GM10847 (cell line): ENCODE measurements around the gene RBP5.

Experiments used
- POLR2A ChIP-seq: IDR thresholded peaks from 2 replicates; pipeline ENCODE4 v1.6.1; 2011; ENCODE audit not compliant: insufficient read length; ENCODE audit errors: extremely low read depth

RBP5 gene

GRCh38 chr12:7089196-7089871 is 39.4 kb downstream of the RBP5 start:
- no peak for TF ChIP-seq POLR2A

GRCh38 chr12:7083125-7083524 is 45.6 kb downstream of the RBP5 start:
- TF ChIP-seq POLR2A: no peak

DNA sequence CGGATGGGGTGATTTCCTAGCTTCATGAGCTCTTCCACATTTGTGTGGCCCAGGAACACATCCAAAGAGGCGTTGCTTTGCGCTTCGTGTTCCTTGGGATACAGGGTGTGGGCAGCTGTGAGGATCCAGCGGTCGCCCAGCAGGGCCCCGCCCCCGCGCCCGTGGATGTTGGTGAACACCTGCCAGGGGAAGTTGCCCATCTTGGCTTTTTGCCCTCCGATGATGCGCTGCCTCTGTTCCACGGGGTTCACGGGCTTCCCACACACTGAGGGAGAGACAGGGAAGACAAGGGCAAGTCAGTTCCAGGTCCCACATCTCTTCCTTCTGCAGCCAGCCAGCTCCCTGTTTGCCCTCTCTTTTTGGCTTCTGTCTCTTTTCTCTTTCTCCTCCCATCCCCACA is 47.7 kb downstream of the RBP5 start:
- no peak for TF ChIP-seq POLR2A

DNA sequence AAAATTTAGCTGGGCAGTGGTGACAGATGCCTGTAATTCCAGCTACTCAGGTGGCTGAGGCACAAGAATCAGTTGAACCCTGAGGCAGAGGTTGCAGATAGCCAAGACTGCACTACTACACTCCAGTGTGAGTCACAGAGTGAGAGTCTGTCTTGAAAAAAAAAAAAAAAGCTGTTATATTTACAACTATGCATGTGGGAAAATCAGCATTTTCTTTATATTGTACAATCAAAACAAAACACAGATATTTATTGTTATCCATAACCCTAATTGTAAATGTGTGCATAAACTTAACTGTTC is 48.9 kb downstream of the RBP5 start:
- no peak for TF ChIP-seq POLR2A

DNA sequence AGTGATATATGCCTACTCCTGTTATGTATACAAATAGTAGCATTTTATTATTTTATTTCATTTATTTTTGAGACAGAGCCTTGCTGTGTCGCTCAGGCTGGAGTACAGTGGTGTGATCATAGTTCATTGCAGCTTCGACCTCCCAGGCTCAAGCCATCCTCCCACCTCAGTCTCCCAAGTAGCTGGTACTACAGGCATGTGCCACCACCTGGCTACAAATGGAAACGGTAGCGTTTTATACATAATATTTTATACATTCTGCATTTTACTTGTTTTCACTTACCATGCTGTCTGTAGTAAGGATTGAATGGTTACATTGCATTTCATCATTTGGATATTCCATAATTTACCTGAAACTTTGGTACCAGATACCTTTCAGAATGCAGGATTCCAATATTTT is 50.5 kb downstream of the RBP5 start:
- no peak for TF ChIP-seq POLR2A

DNA sequence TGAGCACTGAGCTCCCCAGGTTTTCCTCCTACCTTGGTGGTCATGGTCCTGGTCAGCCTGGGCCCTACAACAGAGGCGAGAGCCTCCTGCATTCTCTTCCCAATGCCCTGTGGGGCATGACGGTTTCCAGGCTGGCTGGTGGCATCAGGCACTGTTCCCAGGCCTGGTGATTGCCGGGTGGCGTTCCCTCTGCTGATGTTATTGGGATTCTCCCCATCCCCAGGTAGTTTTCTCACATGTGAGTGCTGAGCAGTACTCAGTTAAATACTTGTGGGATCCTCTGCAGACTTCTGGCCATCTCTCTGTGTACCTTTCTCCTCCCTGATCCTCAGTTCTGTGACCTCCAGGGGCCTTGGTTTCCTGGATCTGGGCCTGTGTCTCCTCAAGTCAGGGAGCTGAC is 52.2 kb downstream of the RBP5 start:
- no peak for TF ChIP-seq POLR2A

DNA sequence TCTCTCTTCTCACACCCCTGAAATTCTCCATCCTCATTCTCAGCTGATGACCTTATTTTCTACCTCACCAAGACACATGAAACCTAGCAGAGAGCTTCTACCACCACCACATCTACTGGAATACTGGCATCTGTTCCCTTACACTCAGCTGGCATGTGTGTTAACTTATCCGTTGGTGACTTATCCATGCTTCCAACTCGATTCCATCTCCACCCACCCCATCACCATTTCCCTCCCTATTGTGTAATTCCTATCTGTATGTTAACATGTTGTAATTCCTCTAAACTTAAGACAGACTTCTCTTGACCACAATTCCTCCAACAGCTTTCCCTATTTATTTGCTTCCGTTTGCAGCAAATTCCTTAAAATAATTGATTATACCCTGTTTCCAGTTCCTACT is 52.8 kb downstream of the RBP5 start:
- no peak for TF ChIP-seq POLR2A

DNA sequence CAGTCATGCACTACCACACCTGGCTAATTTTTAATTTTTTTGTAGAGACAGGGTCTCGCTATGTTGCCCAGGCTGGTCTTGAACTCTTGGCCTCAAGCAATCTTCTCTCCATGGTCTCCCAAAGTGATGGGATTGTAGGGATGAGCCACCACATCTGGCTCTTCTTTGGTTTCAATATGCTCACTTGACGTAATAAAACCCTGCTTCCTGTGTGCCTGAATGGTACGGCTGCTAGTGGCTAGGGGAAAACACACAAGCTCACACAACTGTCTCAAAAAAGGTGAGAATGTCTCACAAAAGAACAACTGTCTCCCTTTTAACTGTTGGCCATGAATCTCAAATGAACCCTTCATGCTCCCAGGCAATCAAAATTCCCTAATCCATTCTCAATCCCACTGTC is 53.2 kb downstream of the RBP5 start:
- TF ChIP-seq POLR2A: no peak

GRCh38 chr12:7073946-7074345 is 54.7 kb downstream of the RBP5 start:
- no peak for TF ChIP-seq POLR2A
